NB4 (cell line): ENCODE data around the gene PIP5K1B.

Experiments used
- DNase-seq: peaks from one replicate; pipeline ENCODE4 v3.0.0; 2010; ENCODE audit warnings: low read depth
- H3K4me3 ChIP-seq: one replicate; pipeline ENCODE4 v1.5.1; 2011; ENCODE audit warnings: mild to moderate bottlenecking, low read depth, low read length, moderate library complexity
- CTCF ChIP-seq: IDR thresholded peaks from one replicate; pipeline ENCODE4 v1.5.1; 2012; ENCODE audit warnings: low read depth, low read length
- MYC ChIP-seq: IDR thresholded peaks from 2 replicates; pipeline ENCODE4 v1.6.1; 2011; ENCODE audit warnings: low read depth, low read length
- POLR2A ChIP-seq: IDR thresholded peaks from 2 replicates; pipeline ENCODE4 v1.6.1; 2011; ENCODE audit warnings: mild to moderate bottlenecking; ENCODE audit not compliant: insufficient read length; ENCODE audit errors: extremely low read depth
- TF ChIP-seq, protein P1 (sequence below): IDR thresholded peaks from 2 replicates; pipeline ENCODE4 v1.6.1; 2011; ENCODE audit warnings: low read depth, low read length

Gene PIP5K1B

DNA sequence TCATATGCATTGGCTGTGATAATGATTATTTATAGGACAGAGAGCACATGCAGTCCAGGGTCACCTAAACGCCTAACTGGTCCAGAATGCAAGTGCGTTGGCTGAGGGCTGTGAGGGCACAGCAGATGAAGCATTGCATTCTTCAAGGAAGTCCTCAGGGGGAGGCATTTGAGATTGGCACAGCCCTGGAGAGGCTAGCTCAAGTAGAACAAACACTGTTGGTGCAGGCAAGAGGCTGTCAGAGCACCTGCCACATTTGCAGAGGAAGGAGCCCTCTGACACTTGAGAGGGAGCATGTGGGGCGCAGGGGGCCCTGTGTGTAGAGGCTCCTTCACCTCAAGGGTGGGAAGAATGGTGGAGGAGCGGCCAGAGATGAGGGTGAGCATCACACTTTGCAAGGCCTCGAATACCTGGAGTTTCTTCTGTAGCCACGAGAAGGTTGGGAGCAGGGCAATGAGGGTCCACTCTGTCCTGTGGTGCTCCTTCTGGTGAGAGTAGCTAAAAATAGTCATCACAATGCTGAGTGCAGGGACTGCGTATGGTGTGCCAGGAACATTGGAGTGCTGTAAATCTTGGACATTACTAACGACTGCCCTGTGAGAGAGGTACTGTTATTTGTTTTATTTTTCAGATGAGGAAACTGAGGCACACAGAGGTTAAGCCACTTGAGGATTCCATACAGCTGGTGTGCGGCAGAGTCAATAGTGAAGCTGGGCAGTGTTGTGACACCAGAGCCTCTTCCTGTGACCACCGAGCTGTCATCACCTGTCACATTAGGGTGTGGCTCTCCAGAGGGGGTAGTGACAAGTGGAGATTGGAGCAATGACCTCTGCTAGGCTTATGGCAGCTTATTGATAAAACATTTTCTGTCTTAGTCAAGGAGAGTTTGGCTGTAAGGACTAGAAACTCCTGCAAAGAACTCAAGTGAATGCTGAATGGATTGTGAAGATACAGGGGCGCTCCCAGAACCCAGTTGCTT, 100.2 kb downstream of the PIP5K1B start:
- no peak overlapping the region for H3K4me3 ChIP-seq
- TF ChIP-seq POLR2A (no peak), CTCF (no peak), MYC (no peak)
- TF ChIP-seq, protein P1, sequence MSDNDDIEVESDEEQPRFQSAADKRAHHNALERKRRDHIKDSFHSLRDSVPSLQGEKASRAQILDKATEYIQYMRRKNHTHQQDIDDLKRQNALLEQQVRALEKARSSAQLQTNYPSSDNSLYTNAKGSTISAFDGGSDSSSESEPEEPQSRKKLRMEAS = no peak
- no peak for DNase-seq

GRCh38 chr9:68805890-68806517, 101.0 kb downstream of the PIP5K1B start:
- DNase-seq = no peak
- TF ChIP-seq POLR2A (no peak), CTCF (no peak)
- TF ChIP-seq, protein P1 = no peak
- H3K4me3 ChIP-seq = no peak overlapping the region

DNA sequence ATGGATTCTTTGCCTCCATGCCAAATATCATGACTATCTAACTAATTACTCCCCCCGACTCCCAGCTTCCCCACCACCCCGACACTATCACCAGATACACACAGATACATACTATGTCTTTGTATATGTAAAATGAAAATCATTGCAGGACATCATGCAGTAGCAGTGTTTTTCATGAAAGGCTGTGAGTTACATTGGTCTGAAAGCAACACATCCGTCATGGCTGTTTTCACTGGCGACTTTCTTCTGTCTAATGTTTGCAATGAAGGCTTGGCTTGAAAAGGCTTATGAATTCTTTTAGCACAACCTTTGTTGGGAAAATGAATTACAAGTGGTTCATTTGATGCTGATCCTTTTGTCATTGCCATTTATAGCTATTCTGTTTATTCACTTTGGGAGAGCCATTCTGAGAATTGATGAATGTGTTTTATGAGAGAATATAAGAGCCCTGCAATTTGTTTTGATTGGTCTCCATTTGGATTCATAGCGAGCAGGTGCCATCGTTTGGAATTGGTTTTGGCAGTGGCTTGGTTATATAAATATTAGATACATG, 103.4 kb downstream of the PIP5K1B start:
- no peak for TF ChIP-seq MYC
- TF ChIP-seq, protein P1 = no peak
- TF ChIP-seq CTCF = no peak
- TF ChIP-seq POLR2A = no peak
- H3K4me3 ChIP-seq = no peak overlapping the region
- DNase-seq = no peak

- TF ChIP-seq POLR2A = no peak
- no peak for TF ChIP-seq MYC
- TF ChIP-seq, protein P1 = no peak
- no peak for DNase-seq
- no peak overlapping the region for H3K4me3 ChIP-seq
These were observed 112.2 kb downstream of the PIP5K1B start for GRCh38 chr9:68817079-68817875.

DNA sequence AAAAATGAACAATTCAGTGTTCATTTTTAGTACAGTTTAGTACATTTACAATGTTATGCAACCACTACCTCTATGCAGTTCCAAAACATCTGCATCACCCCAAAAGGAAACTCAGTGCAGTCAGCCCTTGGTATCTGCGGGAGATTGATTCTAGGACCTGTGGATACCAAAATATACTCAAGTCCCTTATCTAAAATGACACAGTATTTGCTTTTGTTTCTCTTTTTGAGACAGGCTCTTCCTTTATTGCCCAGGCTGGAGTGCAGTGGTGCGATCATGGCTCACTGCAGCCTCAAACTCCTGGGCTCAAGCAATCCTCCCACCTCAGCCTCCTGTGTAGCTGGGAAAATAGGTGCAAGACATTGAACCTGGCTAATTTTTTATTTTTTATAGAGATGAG, 114.0 kb downstream of the PIP5K1B start:
- no peak overlapping the region for H3K4me3 ChIP-seq
- no peak for DNase-seq
- TF ChIP-seq CTCF (no peak), POLR2A (no peak), MYC (no peak)
- TF ChIP-seq, protein P1 = no peak
